Activated T-helper 9 cell treated with anti-CD3 and anti-CD28 coated beads, Interleukin-2, amount 50 U/mL, for 16 hours (primary cell): ENCODE results near the gene PLXNA1.

Source experiments
- DNase-seq: peaks from one replicate; pipeline ENCODE4 v3.0.0-alpha.2; 2020; ENCODE audit warnings: low read depth

PLXNA1 gene

GRCh38 chr3:127018306-127018828 is 35.5 kb downstream of the PLXNA1 start:
- DNase-seq: no peak

GRCh38 chr3:127019449-127019848 is 36.5 kb downstream of the PLXNA1 start:
- DNase-seq: no peak

GRCh38 chr3:127020543-127020942 is 37.6 kb downstream of the PLXNA1 start:
- no peak for DNase-seq

GRCh38 chr3:127022849-127023248 is 39.9 kb downstream of the PLXNA1 start:
- DNase-seq: no peak

GRCh38 chr3:127025456-127025855 is 42.5 kb downstream of the PLXNA1 start:
- no peak for DNase-seq

- no peak for DNase-seq
These were observed 43.1 kb downstream of the PLXNA1 start for GRCh38 chr3:127026036-127026435.

GRCh38 chr3:127026661-127027060 is 43.7 kb downstream of the PLXNA1 start:
- DNase-seq: no peak

GRCh38 chr3:127027061-127027735 is 44.3 kb downstream of the PLXNA1 start:
- DNase-seq: no peak

- DNase-seq: no peak
These were observed 45.1 kb downstream of the PLXNA1 start for GRCh38 chr3:127027811-127028548.

GRCh38 chr3:127028781-127029657 is 46.1 kb downstream of the PLXNA1 start:
- DNase-seq: no peak

- no peak for DNase-seq
These were observed 47.0 kb downstream of the PLXNA1 start for GRCh38 chr3:127029658-127030507.

- no peak for DNase-seq
These were observed 47.8 kb downstream of the PLXNA1 start for GRCh38 chr3:127030508-127031412.

GRCh38 chr3:127031413-127031810 is 48.5 kb downstream of the PLXNA1 start:
- no peak for DNase-seq

- DNase-seq: no peak
These were observed 48.9 kb downstream of the PLXNA1 start for GRCh38 chr3:127031845-127032244.

GRCh38 chr3:127032296-127032990 is 49.5 kb downstream of the PLXNA1 start:
- no peak for DNase-seq
